H1 (cell line): ENCODE data around the gene MYADM. TPM values are rescaled to one million over a fixed set of nuclear protein-coding genes. Genes with fewer than 3 reads are reported as not detected.

Experiments
- ASH2L ChIP-seq: fragments of 200-600, 300-600 bp; sonication (generic); IDR thresholded peaks from one replicate; pipeline ENCODE4 v1.7.1; 2017; ENCODE audit warnings: low read length
- JUN ChIP-seq: IDR thresholded peaks from 2 replicates; pipeline ENCODE4 v1.6.1; 2011; ENCODE audit warnings: low read depth, mild to moderate bottlenecking, improper control_type of control experiment, low read length
- RXRA ChIP-seq: IDR thresholded peaks from 2 replicates; pipeline ENCODE4 v1.6.1; 2011; ENCODE audit warnings: low read depth, mild to moderate bottlenecking, low read length, moderate library complexity; ENCODE audit not compliant: insufficient read depth
- polyA plus RNA-seq, 7 experiments: library from polyadenylated mRNA; depleted of rRNA in 3 of 7; stranded (reverse) in 5 of 7; unstranded in 2 of 7; fragments of >200 nt in 5 of 7; fragments of 200-250 nt in 2 of 7; gene quantifications; 1 replicate in 5 of 7; 2 replicates in 1 of 7; 4 replicates in 1 of 7; pipeline versions ENCODE4 v1.2.1 to v1.2.3, GENCODE V29; 2011 to 2013; ENCODE audit warnings: missing spikeins in 2 of 7, mixed read lengths in 2 of 7
- total RNA-seq: library from RNA; stranded (reverse); fragmentation: NEBNext Ultra II Directional; extraction: Animal tissue kit (Norgen Biotek cat#: 25700); gene quantifications from 2 replicates; pipeline ENCODE4 v1.2.1, GENCODE V29; 2021

Gene MYADM
- total and polyA plus RNA-seq, 2 of the 8 experiments (the other 6 are each of a cell fraction or from before 2014, with no cell fraction given), result 70.1 to 74.2 TPM

- no peak for TF ChIP-seq ASH2L
- no peak for TF ChIP-seq RXRA
- TF ChIP-seq JUN, result no peak; the same call in 1 of the 2 replicates
Observed at GRCh38 chr19:53867225-53868090, at the start of gene MYADM (continued).
